Measurements from ENCODE around the gene MTG1. TPM values are rescaled to one million over a fixed set of nuclear protein-coding genes. Genes with fewer than 3 reads are reported as not detected.

MTG1 gene
- total RNA-seq, 1 donor, result 31.5 TPM

DNA sequence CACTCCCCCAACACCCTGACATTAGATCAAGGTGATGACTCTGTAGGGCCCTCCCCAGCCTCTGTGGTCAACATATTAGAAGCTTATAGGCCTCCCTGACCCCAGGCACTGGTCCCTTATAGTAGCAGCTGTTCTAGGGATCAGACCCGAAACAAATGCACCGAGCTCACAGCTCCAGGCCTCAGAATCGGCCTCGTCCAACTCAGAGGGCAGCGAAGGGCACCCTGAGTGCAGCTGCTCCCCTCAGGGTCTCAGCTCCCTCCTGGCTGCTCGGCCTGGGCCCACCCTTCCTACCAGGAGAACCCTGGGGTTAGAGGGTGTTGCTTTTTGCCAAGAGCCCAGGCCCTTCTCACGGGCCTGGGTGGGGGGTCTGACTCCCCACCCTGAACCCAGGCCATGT lies 25.8 kb upstream of the MTG1 start:
- H3K79me2 ChIP-seq (ENCODE audit: insufficient read depth, low read length), result peaks cover 4% of the 10 kb centered on the region
- H3K9me3 ChIP-seq (ENCODE audit: low read depth, low read length), result no peaks in the 10 kb centered on the region
- H4K20me1 ChIP-seq (ENCODE audit: insufficient read depth, low read length), result peaks cover 3% of the 10 kb centered on the region
- no peaks in the 10 kb centered on the region for H3K27me3 ChIP-seq (ENCODE audit: insufficient read depth, low read length)
- H3K4me1 ChIP-seq (ENCODE audit: insufficient read depth, low read length), result no peaks in the 10 kb centered on the region
- no peak overlapping the region for H3K27ac ChIP-seq (ENCODE audit: low read depth, low read length)
- TF ChIP-seq, protein P1, sequence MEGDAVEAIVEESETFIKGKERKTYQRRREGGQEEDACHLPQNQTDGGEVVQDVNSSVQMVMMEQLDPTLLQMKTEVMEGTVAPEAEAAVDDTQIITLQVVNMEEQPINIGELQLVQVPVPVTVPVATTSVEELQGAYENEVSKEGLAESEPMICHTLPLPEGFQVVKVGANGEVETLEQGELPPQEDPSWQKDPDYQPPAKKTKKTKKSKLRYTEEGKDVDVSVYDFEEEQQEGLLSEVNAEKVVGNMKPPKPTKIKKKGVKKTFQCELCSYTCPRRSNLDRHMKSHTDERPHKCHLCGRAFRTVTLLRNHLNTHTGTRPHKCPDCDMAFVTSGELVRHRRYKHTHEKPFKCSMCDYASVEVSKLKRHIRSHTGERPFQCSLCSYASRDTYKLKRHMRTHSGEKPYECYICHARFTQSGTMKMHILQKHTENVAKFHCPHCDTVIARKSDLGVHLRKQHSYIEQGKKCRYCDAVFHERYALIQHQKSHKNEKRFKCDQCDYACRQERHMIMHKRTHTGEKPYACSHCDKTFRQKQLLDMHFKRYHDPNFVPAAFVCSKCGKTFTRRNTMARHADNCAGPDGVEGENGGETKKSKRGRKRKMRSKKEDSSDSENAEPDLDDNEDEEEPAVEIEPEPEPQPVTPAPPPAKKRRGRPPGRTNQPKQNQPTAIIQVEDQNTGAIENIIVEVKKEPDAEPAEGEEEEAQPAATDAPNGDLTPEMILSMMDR (IDR thresholded peaks at IDR 0.05; ENCODE audit: extremely low read depth, low read depth, low read length), result no peak
- DNase-seq (ENCODE audit: insufficient read length, low spot score, missing footprints), result no peak
- H2AFZ ChIP-seq (ENCODE audit: low read length), result no peak overlapping the region
- H3K4me3 ChIP-seq (ENCODE audit: insufficient read depth, low read length), result no peak overlapping the region
- no peak overlapping the region for H3K4me2 ChIP-seq (ENCODE audit: insufficient read depth, low read length)
- peaks cover 48% of the 10 kb centered on the region for H3K36me3 ChIP-seq (ENCODE audit: insufficient read depth, low read length)

DNA sequence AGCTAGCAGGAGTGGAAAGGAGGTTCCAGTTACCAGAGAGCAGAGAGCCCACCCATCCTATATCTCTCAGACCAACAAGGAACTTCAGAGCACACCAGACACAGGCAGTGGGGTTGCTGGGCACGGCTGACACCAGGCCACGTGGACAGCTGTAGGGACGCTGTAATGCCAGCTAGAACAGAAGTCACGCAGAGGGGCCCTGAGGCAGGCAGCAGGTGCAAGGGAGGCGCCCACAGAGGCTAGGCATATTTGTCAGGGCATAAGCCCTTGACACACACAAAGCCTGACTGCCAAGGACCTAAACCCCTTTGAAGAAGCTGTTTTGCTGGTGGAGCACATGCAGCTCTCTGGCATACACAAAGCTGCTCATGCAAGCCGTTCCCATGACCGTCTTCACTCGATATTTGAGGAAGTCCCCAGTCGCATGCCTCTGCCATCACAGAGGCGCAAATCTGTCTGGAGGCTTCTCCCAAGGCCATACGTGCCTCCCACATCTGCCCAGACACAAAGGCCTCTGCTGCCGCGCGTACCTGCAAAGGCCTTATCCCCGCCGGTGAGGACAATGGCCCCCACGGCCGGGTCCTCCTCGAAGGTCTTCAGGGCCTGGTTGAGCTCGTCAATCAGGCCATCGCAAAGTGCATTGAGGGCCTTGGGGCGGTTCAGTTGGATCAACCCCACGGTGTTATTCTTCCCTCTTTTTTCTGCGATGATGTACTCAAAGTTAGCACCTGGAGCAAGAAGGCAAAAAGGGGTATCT lies 23.7 kb upstream of the MTG1 start:
- H3K9me3 ChIP-seq (ENCODE audit: low read depth, low read length), result no peaks in the 10 kb centered on the region
- no peak for DNase-seq (ENCODE audit: insufficient read length, low spot score, missing footprints)
- H3K4me1 ChIP-seq (ENCODE audit: insufficient read depth, low read length), result peaks cover 5% of the 10 kb centered on the region
- peaks cover 4% of the 10 kb centered on the region for H3K79me2 ChIP-seq (ENCODE audit: insufficient read depth, low read length)
- no peak overlapping the region for H2AFZ ChIP-seq (ENCODE audit: low read length)
- H3K4me3 ChIP-seq (ENCODE audit: insufficient read depth, low read length), result no peak overlapping the region
- no peak overlapping the region for H3K4me2 ChIP-seq (ENCODE audit: insufficient read depth, low read length)
- TF ChIP-seq, protein P1 (IDR thresholded peaks at IDR 0.05; ENCODE audit: extremely low read depth, low read depth, low read length), result no peak
- H3K27me3 ChIP-seq (ENCODE audit: insufficient read depth, low read length), result no peaks in the 10 kb centered on the region
- H3K36me3 ChIP-seq (ENCODE audit: insufficient read depth, low read length), result peaks cover 39% of the 10 kb centered on the region
- H3K27ac ChIP-seq (ENCODE audit: low read depth, low read length), result no peak overlapping the region
- H4K20me1 ChIP-seq (ENCODE audit: insufficient read depth, low read length), result peaks cover 3% of the 10 kb centered on the region

DNA sequence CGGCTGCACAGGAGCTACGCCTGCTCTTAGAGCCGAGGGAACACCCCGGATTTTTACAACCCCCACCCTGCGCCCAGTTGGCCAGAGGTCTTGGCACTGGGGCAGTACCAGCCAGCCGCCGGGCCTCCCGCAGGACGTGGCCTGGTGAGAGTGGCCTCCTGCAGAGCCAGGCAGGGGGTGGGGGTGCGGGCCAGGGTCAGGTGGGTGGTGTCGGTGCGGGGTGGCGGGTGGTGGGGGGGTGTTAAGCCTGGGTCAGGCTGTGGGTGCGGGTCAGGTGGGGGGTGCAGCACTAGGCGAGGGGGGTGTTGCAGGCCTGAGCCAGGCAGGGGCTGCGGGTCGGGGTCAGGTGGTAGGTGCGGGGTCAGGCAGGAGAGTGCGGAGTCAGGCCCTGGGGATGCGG lies 21.4 kb upstream of the MTG1 start:
- Histone ChIP-seq H4K20me1 (ENCODE audit: insufficient read depth, low read length) (peaks cover 3% of the 10 kb centered on the region), H3K27ac (ENCODE audit: low read depth, low read length) (no peak overlapping the region), H3K79me2 (ENCODE audit: insufficient read depth, low read length) (peaks cover 4% of the 10 kb centered on the region), H2AFZ (ENCODE audit: low read length) (no peak overlapping the region), H3K4me1 (ENCODE audit: insufficient read depth, low read length) (peaks cover 5% of the 10 kb centered on the region), H3K4me3 (ENCODE audit: insufficient read depth, low read length) (peak overlapping the region; percentile 82), H3K27me3 (ENCODE audit: insufficient read depth, low read length) (no peaks in the 10 kb centered on the region), H3K4me2 (ENCODE audit: insufficient read depth, low read length) (peak overlapping the region; percentile 60), H3K36me3 (ENCODE audit: insufficient read depth, low read length) (peaks cover 22% of the 10 kb centered on the region), H3K9me3 (ENCODE audit: low read depth, low read length) (no peaks in the 10 kb centered on the region)
- DNase-seq (ENCODE audit: insufficient read length, low spot score, missing footprints), result peak; percentile 90
- TF ChIP-seq, protein P1 (IDR thresholded peaks at IDR 0.05; ENCODE audit: extremely low read depth, low read depth, low read length), result no peak

DNA sequence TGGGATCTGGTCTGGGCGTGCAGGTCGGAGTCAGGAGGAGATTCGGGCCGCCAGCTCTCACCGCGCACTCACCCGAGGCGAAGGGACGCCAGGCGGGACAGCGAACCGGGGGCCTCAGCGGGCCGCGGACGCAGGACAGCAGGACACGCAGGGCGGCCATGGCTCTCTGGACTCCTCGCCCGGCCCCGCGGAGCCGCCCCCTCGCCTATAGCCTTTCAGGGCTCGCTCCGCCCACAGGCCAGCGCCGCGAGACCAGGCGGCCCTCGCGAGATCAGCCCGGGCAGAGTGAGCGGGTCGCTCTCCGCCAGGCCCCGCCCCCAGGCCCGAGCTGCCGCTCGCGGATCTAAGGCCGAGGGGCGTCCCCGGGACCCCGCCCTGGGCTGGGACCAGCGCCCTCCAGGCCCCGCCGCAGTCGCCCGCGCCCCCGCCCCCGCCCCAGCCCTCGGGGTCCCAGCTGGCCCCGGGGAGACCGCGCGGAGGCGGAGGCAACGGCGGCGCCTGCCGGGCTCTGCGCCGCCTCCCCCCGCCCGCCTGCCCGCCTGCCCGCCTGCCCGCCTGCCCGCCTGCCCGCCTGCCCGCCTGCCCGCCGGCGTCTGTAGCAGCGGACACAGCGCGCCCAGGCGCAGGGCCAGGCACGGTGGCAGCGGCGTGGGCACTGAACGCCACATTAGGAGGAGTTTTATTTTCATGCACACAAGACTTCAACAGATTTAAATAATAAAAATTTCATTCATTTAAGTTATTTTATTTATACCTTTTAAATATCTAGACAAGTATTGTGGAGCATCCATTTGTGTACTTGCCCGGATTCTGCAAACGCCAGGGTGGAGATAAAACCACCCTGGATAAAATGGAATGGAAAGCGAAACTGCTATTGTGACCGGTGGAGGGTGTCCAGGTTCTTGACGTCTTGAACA lies 20.5 kb upstream of the MTG1 start, which contains the start of gene ECHS1:
Gene ECHS1 (minus strand): TSS at position 181 of the 917 bp plus-strand sequence. CDS start 21 bp downstream, at position 160.
- H2AFZ ChIP-seq (ENCODE audit: low read length), result no peak within 1 kb of the TSS
- H3K27ac ChIP-seq (ENCODE audit: low read depth, low read length), result no peak within 1 kb of the TSS

More for the DNA sequence above, 20.5 kb upstream of the MTG1 start, which contains the start of gene ECHS1:
- H3K9me3 ChIP-seq (ENCODE audit: low read depth, low read length), result no peaks in the 10 kb centered on the region
- no peaks in the 10 kb centered on the region for H3K27me3 ChIP-seq (ENCODE audit: insufficient read depth, low read length)
- peak; percentile 100 for DNase-seq (ENCODE audit: insufficient read length, low spot score, missing footprints)
- peak within 1 kb of the TSS; percentile 82 for H3K4me3 ChIP-seq (ENCODE audit: insufficient read depth, low read length)
- peaks cover 4% of the 10 kb centered on the region for H3K79me2 ChIP-seq (ENCODE audit: insufficient read depth, low read length)
- H3K4me2 ChIP-seq (ENCODE audit: insufficient read depth, low read length), result peak within 1 kb of the TSS; percentile 79
- H4K20me1 ChIP-seq (ENCODE audit: insufficient read depth, low read length), result peaks cover 3% of the 10 kb centered on the region
- peaks cover 17% of the 10 kb centered on the region for H3K36me3 ChIP-seq (ENCODE audit: insufficient read depth, low read length)
- H3K4me1 ChIP-seq (ENCODE audit: insufficient read depth, low read length), result peaks cover 5% of the 10 kb centered on the region
- TF ChIP-seq, protein P1 (IDR thresholded peaks at IDR 0.05; ENCODE audit: extremely low read depth, low read depth, low read length), result no peak

Measured in osteoblast (primary cell).